GM12874 (cell line): ENCODE measurements around the gene CCDC32.

Experiments
- CTCF ChIP-seq: IDR thresholded peaks from 2 replicates; pipeline ENCODE4 v1.5.1; 2011; ENCODE audit warnings: low read depth, mild to moderate bottlenecking, control low read depth, low read length, moderate library complexity; ENCODE audit not compliant: insufficient read depth

CCDC32 gene

GRCh38 chr15:40562691-40563090 lies 2.2 kb downstream of the CCDC32 start:
- no peak for TF ChIP-seq CTCF

GRCh38 chr15:40558952-40559742 lies 5.7 kb downstream of the CCDC32 start:
- no peak for TF ChIP-seq CTCF

DNA sequence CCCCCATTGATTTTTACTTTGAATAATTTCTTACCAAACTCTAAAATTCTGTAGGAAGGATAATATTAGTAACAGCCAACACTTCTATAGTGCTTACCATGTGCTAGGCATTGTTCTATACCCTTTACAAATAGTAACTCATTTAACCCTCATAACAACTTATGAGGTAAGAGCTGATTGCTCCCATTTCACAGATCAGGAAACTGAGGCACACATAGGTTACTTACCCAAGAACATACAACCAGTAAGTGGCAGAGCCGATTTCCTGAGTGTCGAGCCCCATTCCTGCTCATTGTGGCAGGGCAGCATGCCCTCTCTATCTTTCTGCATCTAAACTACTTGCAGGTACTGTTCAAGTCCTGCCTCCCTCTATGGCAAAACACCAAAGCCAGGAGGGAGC lies 9.0 kb downstream of the CCDC32 start:
- TF ChIP-seq CTCF = no peak

DNA sequence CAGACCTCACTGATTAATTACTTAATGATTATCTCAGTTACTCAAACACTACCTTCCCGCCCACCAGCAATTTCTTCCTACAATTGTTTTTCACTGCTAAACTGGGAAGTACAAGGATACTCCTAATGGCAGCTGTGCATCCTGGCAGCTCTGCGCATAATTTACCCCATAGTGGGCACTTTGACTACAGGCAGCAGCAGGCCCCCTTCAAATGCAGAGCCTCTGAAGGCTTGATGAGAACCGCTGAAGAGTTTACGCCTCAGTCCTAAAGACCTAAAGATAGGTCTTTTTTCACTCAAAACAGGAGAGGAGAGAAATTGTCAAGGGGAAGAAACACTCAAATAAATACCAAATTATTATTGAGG lies 10.7 kb downstream of the CCDC32 start:
- TF ChIP-seq CTCF = no peak

DNA sequence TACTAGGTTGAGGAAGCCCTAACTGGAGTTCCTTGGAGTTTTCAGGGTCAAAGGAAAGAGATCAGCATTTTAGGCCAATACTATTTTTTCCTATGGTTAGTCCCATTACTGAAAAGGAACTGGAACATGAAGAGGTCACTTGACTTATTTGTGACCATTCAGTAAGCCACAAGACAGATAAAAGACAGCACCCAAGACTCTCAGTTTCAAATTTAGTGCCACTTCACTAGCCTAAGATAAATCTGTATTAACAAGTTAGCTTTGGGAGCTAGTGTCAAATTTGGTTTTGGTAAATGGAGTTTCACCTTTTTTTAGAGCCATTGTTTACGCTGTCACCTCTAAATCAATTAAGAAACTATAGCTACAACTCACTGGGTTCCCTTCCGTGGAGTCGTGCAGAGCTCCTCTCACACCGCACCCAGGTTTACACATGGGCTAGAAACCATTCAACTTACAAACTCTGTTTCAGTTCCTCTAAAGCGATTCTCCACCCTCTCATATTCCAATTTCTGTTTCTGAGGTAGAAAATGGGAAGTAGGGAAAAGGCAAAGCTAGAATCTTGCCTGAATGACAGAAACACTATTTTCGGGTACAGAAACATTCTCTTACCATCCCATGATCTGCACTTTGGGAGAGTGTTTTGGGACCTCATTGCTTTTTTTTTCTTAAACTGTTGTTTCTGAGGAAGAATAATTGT lies 14.4 kb downstream of the CCDC32 start:
- TF ChIP-seq CTCF = no peak

- TF ChIP-seq CTCF = no peak
Measured at GRCh38 chr15:40549894-40550293, 14.9 kb downstream of the CCDC32 start.

- TF ChIP-seq CTCF = no peak
Measured at GRCh38 chr15:40548610-40549009, 16.2 kb downstream of the CCDC32 start.
